Neuronal stem cell (in vitro differentiated cells): ENCODE measurements around the gene HAS3.

ENCODE experiments used
- DNase-seq: peaks from one replicate; pipeline ENCODE4 v3.0.0-alpha.2; 2013; ENCODE audit warnings: low spot score
- H2AFZ ChIP-seq: one replicate; pipeline ENCODE4 v1.6.1; 2013; ENCODE audit warnings: mild to moderate bottlenecking, low read length, inconsistent platforms
- H2AK5ac ChIP-seq: 2 replicates; pipeline ENCODE4 v1.6.1; 2013; ENCODE audit warnings: low read depth, mild to moderate bottlenecking, inconsistent platforms, low read length, moderate library complexity, mixed read lengths
- H2BK120ac ChIP-seq: 2 replicates; pipeline ENCODE4 v1.6.1; 2013; ENCODE audit warnings: low read depth, mild to moderate bottlenecking, inconsistent platforms, low read length, moderate library complexity, mixed read lengths
- H2BK12ac ChIP-seq: one replicate; pipeline ENCODE4 v1.6.1; 2013; ENCODE audit warnings: low read length, inconsistent platforms
- H2BK15ac ChIP-seq: 2 replicates; pipeline ENCODE4 v1.6.1; 2013; ENCODE audit warnings: mild to moderate bottlenecking, low read length, inconsistent platforms, mixed read lengths
- H2BK5ac ChIP-seq: one replicate; pipeline ENCODE4 v1.6.1; 2013; ENCODE audit warnings: inconsistent platforms, mild to moderate bottlenecking, low read length, moderate library complexity
- H3K14ac ChIP-seq: one replicate; pipeline ENCODE4 v1.6.1; 2013; ENCODE audit warnings: low read length, inconsistent platforms
- H3K18ac ChIP-seq: 2 replicates; pipeline ENCODE4 v1.6.1; 2013; ENCODE audit warnings: low read length, inconsistent platforms
- H3K23ac ChIP-seq: 2 replicates; pipeline ENCODE4 v1.6.1; 2013; ENCODE audit warnings: low read depth, mild to moderate bottlenecking, mixed read lengths, low read length, inconsistent platforms; ENCODE audit not compliant: poor library complexity
- H3K27ac ChIP-seq: replicated peaks from 3 replicates; pipeline ENCODE4 v1.5.1; 2013; ENCODE audit warnings: low read length, inconsistent platforms
- H3K27me3 ChIP-seq, 3 experiments: 2 replicates each; pipeline ENCODE4 v1.6.1; 2013; ENCODE audit warnings: low read length in 3 of 3, mild to moderate bottlenecking in 2 of 3, inconsistent platforms in 1 of 3, low read depth in 1 of 3, mixed read lengths in 1 of 3, moderate library complexity in 1 of 3; ENCODE audit not compliant: control insufficient read depth in 3 of 3, insufficient read depth in 3 of 3
- H3K36me3 ChIP-seq, 2 donors: replicated peaks in 1 of 2; 2 replicates each; pipeline ENCODE4 v1.6.1; 2013; ENCODE audit warnings: low read length in 2 of 2; ENCODE audit not compliant: control insufficient read depth in 2 of 2, insufficient read depth in 2 of 2
- H3K4ac ChIP-seq: 2 replicates; pipeline ENCODE4 v1.6.1; 2013; ENCODE audit warnings: inconsistent platforms, mild to moderate bottlenecking, low read length, moderate library complexity
- H3K4me1 ChIP-seq, 2 donors: 1 replicate in 1 of 2; 2 replicates in 1 of 2; pipeline ENCODE4 v1.6.1; 2013; ENCODE audit warnings: low read length in 2 of 2, low read depth in 1 of 2; ENCODE audit not compliant: control insufficient read depth in 2 of 2, insufficient read depth in 1 of 2
- H3K4me2 ChIP-seq: one replicate; pipeline ENCODE4 v1.6.1; 2013; ENCODE audit warnings: mild to moderate bottlenecking, low read length, inconsistent platforms; ENCODE audit not compliant: insufficient read depth, poor library complexity, severe bottlenecking
- H3K4me3 ChIP-seq, 2 donors: 2 replicates each; pipeline ENCODE4 v1.5.1; 2013; ENCODE audit warnings: low read length in 2 of 2, mild to moderate bottlenecking in 2 of 2, inconsistent platforms in 1 of 2, moderate library complexity in 1 of 2
- H3K79me1 ChIP-seq: one replicate; pipeline ENCODE4 v1.6.1; 2013; ENCODE audit warnings: low read depth, mild to moderate bottlenecking, inconsistent platforms, low read length, moderate library complexity
- H3K9ac ChIP-seq: one replicate; pipeline ENCODE4 v1.6.1; 2013; ENCODE audit warnings: mild to moderate bottlenecking, low read depth, low read length, inconsistent platforms; ENCODE audit not compliant: poor library complexity
- H3K9me3 ChIP-seq, 2 donors: replicated peaks in 1 of 2; 2 replicates each; pipeline versions ENCODE3 to v1.6.1; 2013; ENCODE audit warnings: low read length in 2 of 2, mild to moderate bottlenecking in 2 of 2, inconsistent platforms in 1 of 2, low read depth in 1 of 2, mixed read lengths in 1 of 2, moderate library complexity in 1 of 2; ENCODE audit not compliant: control insufficient read depth in 2 of 2, insufficient read depth in 1 of 2
- H4K8ac ChIP-seq: one replicate; pipeline ENCODE4 v1.6.1; 2013; ENCODE audit warnings: low read depth, mild to moderate bottlenecking, inconsistent platforms, low read length, moderate library complexity
- H4K91ac ChIP-seq: one replicate; pipeline ENCODE4 v1.6.1; 2013; ENCODE audit warnings: low read length, low read depth, mild to moderate bottlenecking, inconsistent platforms; ENCODE audit not compliant: poor library complexity
- WGBS, 2 donors: extraction: QIAGEN DNeasy Blood & Tissue Kit; methylation state at CpG; one replicate each; pipeline ENCODE4 v1.1.7; 2013; ENCODE audit warnings: missing lambda C conversion rate in 2 of 2, mixed read lengths in 1 of 2; ENCODE audit not compliant: insufficient read length in 2 of 2, insufficient replicate concordance in 1 of 2; ENCODE audit errors: extremely low coverage in 2 of 2; 5-methylcytosine and 5-hydroxymethylcytosine counted together

Gene HAS3

GRCh38 chr16:69114346-69114975 lies 9.0 kb downstream of the HAS3 start:
- H3K23ac ChIP-seq, result no peak overlapping the region
- no CpG with 5 or more reads among the region's 25 CpGs for WGBS, 2 donors
- no peak overlapping the region for H2BK15ac ChIP-seq
- H3K4ac ChIP-seq, result no peak overlapping the region
- H2AK5ac ChIP-seq, result no peak overlapping the region
- no peak overlapping the region for H2BK5ac ChIP-seq
- H3K36me3 ChIP-seq, result peaks cover 68 to 89% of the 10 kb centered on the region in 2 donors
- H3K4me2 ChIP-seq, result no peak overlapping the region
- H3K9me3 ChIP-seq, result peaks cover 0 to 17% of the 10 kb centered on the region in 2 donors
- H3K14ac ChIP-seq, result no peak overlapping the region
- H3K4me1 ChIP-seq, result no peaks in the 10 kb centered on the region
- H3K18ac ChIP-seq, result no peak overlapping the region
- no peaks in the 10 kb centered on the region for H3K27me3 ChIP-seq
- H3K79me1 ChIP-seq, result peaks cover 13% of the 10 kb centered on the region
- DNase-seq, result no peak
- H3K4me3 ChIP-seq, result no peak overlapping the region
- H2BK120ac ChIP-seq, result no peak overlapping the region
- no peak overlapping the region for H2BK12ac ChIP-seq
- H3K9ac ChIP-seq, result no peak overlapping the region
- no peak overlapping the region for H3K27ac ChIP-seq
- H2AFZ ChIP-seq, result no peak overlapping the region
- H4K8ac ChIP-seq, result no peak overlapping the region
- H4K91ac ChIP-seq, result no peak overlapping the region

- H2BK15ac ChIP-seq, result no peak overlapping the region
- H3K4me2 ChIP-seq, result no peak overlapping the region
- no peak overlapping the region for H2BK12ac ChIP-seq
- no peak overlapping the region for H4K91ac ChIP-seq
- WGBS, 2 donors, result no CpG with 5 or more reads among the region's 6 CpGs
- H3K4ac ChIP-seq, result no peak overlapping the region
- H2BK120ac ChIP-seq, result no peak overlapping the region
- H3K27ac ChIP-seq, result no peak overlapping the region
- no peak for DNase-seq
- H2AFZ ChIP-seq, result no peak overlapping the region
- H4K8ac ChIP-seq, result no peak overlapping the region
- H2BK5ac ChIP-seq, result no peak overlapping the region
- H3K18ac ChIP-seq, result no peak overlapping the region
- H3K79me1 ChIP-seq, result peaks cover 9% of the 10 kb centered on the region
- no peak overlapping the region for H2AK5ac ChIP-seq
- no peak overlapping the region for H3K23ac ChIP-seq
- no peaks in the 10 kb centered on the region for H3K27me3 ChIP-seq
- peaks cover 68 to 89% of the 10 kb centered on the region in 2 donors for H3K36me3 ChIP-seq
- no peak overlapping the region for H3K9ac ChIP-seq
- peaks cover 0 to 17% of the 10 kb centered on the region in 2 donors for H3K9me3 ChIP-seq
- no peaks in the 10 kb centered on the region for H3K4me1 ChIP-seq
- no peak overlapping the region for H3K4me3 ChIP-seq
- no peak overlapping the region for H3K14ac ChIP-seq
Measured at GRCh38 chr16:69114976-69115355, 9.5 kb downstream of the HAS3 start.

GRCh38 chr16:69115361-69115760 lies 9.9 kb downstream of the HAS3 start:
- DNase-seq, result no peak
- no CpG with 5 or more reads among the region's 5 CpGs for WGBS, 2 donors
- no peak overlapping the region for H2BK120ac ChIP-seq

GRCh38 chr16:69115837-69116236 lies 10.4 kb downstream of the HAS3 start:
- H3K4me1 ChIP-seq, result no peaks in the 10 kb centered on the region
- H4K8ac ChIP-seq, result no peak overlapping the region
- no peak overlapping the region for H4K91ac ChIP-seq
- WGBS, 2 donors, result no CpG with 5 or more reads among the region's 1 CpG
- H3K4me3 ChIP-seq, result no peak overlapping the region
- no peak overlapping the region for H2BK15ac ChIP-seq
- H2AFZ ChIP-seq, result no peak overlapping the region
- H3K27me3 ChIP-seq, result no peaks in the 10 kb centered on the region
- H3K4ac ChIP-seq, result no peak overlapping the region
- peaks cover 0 to 17% of the 10 kb centered on the region in 2 donors for H3K9me3 ChIP-seq
- H3K36me3 ChIP-seq, result peaks cover 72 to 90% of the 10 kb centered on the region in 2 donors
- H3K23ac ChIP-seq, result no peak overlapping the region
- DNase-seq, result no peak
- no peak overlapping the region for H3K14ac ChIP-seq
- no peak overlapping the region for H3K9ac ChIP-seq
- no peak overlapping the region for H3K18ac ChIP-seq
- H3K27ac ChIP-seq, result no peak overlapping the region
- peaks cover 13% of the 10 kb centered on the region for H3K79me1 ChIP-seq
- H2BK12ac ChIP-seq, result no peak overlapping the region
- no peak overlapping the region for H3K4me2 ChIP-seq
- no peak overlapping the region for H2AK5ac ChIP-seq
- H2BK120ac ChIP-seq, result no peak overlapping the region
- H2BK5ac ChIP-seq, result no peak overlapping the region

More at GRCh38 chr16:69115361-69115760, 9.9 kb downstream of the HAS3 start:
- Histone ChIP-seq H3K4me1 (no peaks in the 10 kb centered on the region), H4K8ac (no peak overlapping the region), H3K4ac (no peak overlapping the region), H3K9me3 (peaks cover 0 to 17% of the 10 kb centered on the region in 2 donors), H2AK5ac (no peak overlapping the region), H3K79me1 (peaks cover 12% of the 10 kb centered on the region), H3K18ac (no peak overlapping the region), H3K36me3 (peaks cover 72 to 90% of the 10 kb centered on the region in 2 donors), H2BK15ac (no peak overlapping the region), H3K9ac (no peak overlapping the region), H3K4me3 (no peak overlapping the region), H2BK12ac (no peak overlapping the region), H3K4me2 (no peak overlapping the region), H2BK5ac (no peak overlapping the region), H2AFZ (no peak overlapping the region), H3K14ac (no peak overlapping the region), H3K27ac (no peak overlapping the region), H3K23ac (no peak overlapping the region), H4K91ac (no peak overlapping the region), H3K27me3 (no peaks in the 10 kb centered on the region)
